ENCODE data around the gene SRC.

DNA sequence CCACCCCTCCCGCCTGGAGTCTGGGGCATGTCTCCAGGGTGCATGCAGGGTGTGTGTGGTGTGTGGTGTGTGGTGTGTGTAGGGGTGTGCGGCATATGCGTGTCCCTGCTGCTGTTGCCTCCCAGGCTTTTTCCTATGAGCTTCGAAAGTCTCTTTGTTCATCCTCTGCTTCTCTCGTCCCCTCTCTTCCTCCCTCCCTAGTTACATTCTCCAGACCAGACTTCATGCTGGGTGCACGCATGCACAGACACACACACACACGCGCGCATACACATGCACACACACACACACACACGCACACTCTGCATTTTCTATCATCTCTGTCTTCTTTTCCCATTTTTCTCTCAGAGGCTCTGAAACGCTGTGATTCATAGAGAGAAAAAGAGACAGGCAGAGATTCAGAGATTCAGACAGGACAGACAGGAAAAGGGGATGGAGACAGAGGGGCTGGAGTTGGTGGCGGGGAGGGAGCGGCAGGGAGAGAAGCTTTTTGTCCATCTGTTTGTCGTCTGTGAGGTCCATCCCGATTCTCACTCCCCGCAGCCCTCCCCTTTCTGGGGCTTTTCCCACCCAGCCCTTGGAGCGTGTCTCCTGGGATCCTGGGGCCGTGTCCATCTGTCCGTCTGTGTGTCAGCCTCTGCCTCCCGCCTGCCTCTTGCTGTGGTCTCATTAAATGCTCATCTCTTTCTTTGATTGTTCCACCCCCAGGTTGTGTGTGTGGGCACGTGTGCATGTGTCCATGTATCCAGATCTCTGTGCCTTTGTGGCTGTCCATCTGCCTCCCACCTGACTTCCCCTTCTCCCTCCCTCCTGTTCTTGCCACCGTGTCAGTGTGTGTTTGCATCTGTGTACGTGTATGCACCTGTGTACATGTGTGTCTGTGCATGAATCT, 62.6 kb downstream of the SRC start:
- TF ChIP-seq CREB1 (IDR thresholded peaks at IDR 0.05) (no peak), JUND (IDR thresholded peaks at IDR 0.05; ENCODE audit: low read length) (no peak), POLR2A (IDR thresholded peaks at IDR 0.05; ENCODE audit: control extremely low read depth in 1 of 2, low read depth in 2 of 2, low read length in 2 of 2) (no peak), EZH2 (IDR thresholded peaks at IDR 0.05; ENCODE audit: low read depth, low read length, severe bottlenecking) (no peak)

All from H1 (cell line).